AG09309 (cell line): ENCODE measurements around the gene DSEL.

Source experiments
- DNase-seq: peaks from one replicate; pipeline ENCODE4 v3.0.0-alpha.2; 2010; ENCODE audit warnings: low read depth
- H3K4me3 ChIP-seq: 2 replicates; pipeline ENCODE4 v1.5.1; 2011; ENCODE audit warnings: mild to moderate bottlenecking, low read depth, low read length, moderate library complexity; ENCODE audit not compliant: control insufficient read depth
- CTCF ChIP-seq: IDR thresholded peaks from 2 replicates; pipeline ENCODE4 v1.5.1; 2011; ENCODE audit warnings: mild to moderate bottlenecking, low read depth, low read length, inconsistent platforms; ENCODE audit not compliant: insufficient read depth, control insufficient read depth; ENCODE audit errors: missing control alignments

DSEL gene

GRCh38 chr18:67509741-67510391 lies 6.7 kb downstream of the DSEL start:
- H3K4me3 ChIP-seq, result no peak overlapping the region
- no peak for TF ChIP-seq CTCF
- peak; percentile 33 for DNase-seq

- DNase-seq, result no peak
- TF ChIP-seq CTCF, result no peak
- no peak overlapping the region for H3K4me3 ChIP-seq
These were observed 8.4 kb downstream of the DSEL start for GRCh38 chr18:67508146-67508545.

DNA sequence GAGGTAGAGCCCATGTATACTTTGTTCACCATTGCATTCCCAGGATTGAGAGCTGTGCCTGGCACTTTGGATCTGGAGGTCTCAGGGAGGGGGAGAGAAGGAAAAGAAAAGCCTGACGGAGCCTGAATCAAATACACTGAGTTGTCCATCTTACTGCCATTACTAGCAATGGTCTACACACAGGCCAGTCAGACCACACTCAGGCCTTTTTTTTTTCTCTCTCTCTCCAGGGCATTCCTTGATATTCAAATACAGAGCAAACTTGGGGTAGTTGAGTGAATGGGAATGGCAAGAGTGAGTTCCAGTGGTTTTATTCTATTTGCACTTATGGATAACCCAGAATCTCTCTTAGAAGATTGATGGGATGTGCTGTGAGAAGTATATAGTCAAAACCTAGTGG lies 11.8 kb downstream of the DSEL start:
- no peak for TF ChIP-seq CTCF
- no peak overlapping the region for H3K4me3 ChIP-seq
- DNase-seq, result no peak

DNA sequence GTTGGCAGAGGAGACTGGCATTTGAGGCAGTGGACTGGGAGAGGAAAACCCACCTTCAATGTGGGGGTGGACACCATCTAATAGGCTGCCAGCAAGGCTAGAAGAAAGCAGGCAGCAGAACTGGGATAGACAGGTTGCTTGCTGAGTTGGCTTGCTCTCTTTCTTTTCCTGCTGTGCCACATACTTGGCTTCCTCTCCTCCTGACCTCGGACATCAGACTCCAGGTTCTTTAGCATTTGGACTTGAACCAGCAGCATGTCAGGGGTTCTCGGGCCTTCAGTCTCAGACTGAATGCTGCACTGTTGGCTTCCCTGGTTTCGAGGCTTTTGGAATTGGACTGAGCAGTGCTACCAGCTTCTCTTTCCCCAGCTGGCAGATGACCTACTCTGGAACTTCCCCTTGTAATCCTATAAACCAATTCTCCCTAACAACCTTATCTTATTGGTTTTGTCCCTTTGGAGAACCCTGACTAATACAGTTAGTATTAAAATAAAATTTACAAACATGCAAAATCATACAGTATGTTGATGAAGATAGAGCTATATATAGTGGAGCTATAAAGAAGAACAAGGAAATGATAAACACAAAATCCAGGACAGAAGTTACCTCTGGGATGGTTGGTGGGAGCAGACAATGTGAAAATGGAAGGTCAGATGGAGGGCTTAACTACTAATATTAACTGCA lies 15.9 kb downstream of the DSEL start:
- DNase-seq, result no peak
- H3K4me3 ChIP-seq, result no peak overlapping the region
- no peak for TF ChIP-seq CTCF

GRCh38 chr18:67496469-67496868 lies 20.1 kb downstream of the DSEL start:
- TF ChIP-seq CTCF, result no peak
- DNase-seq, result no peak
- no peak overlapping the region for H3K4me3 ChIP-seq

- no peak overlapping the region for H3K4me3 ChIP-seq
- DNase-seq, result no peak
- TF ChIP-seq CTCF, result no peak
These were observed 30.0 kb downstream of the DSEL start for GRCh38 chr18:67486534-67486933.
